GF-D8 (cell line): ENCODE measurements around the gene SIM2.

Source experiments
- DNase-seq: peaks from one replicate; lab custom pipeline; 2025; lab: John Stamatoyannopoulos, UW

The SIM2 gene

GRCh38 chr21:36766511-36766910 is 67.6 kb downstream of the SIM2 start:
- no peak for DNase-seq

GRCh38 chr21:36767096-36767495 is 68.2 kb downstream of the SIM2 start:
- DNase-seq: no peak

DNA sequence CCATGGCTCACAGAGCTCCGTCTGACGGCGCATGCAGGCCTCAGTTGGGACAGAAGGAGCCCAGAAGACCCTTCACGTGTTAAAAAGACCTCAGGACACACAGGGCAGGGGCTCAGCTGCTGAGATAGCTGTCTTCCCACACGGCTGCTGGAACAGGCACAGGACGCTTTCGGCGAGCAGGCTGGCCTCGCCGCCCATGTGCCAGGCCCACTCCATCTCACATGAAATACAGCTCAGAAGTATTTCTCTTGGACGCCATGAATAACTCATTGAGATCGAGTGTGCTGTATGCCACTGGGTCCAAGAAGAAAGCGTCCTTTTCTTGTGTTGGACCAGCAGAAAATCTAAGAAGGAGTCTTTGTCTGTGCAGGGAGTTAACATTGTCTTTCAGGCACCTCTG is 69.6 kb downstream of the SIM2 start:
- no peak for DNase-seq

GRCh38 chr21:36769051-36769839 is 70.3 kb downstream of the SIM2 start:
- no peak for DNase-seq

DNA sequence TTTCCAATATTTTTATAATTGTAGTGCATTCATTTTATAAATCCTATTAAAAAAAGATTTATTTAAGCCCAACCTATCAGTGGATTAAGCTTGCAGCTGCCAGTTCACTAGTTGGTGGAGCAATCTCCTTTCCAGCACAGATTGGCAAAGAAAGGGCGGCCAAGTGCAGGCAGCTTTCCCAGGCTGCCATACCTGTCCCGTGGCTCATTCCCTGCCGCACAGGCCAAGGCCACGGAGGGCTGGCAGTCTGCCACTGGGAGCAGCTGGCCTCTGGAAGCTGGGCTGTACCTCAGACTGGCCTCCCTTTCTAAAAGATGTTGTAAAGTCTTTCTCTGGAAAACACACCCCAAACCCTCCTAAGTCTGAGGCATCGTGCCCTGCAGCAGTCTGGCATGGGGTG is 74.2 kb downstream of the SIM2 start:
- DNase-seq: no peak

- DNase-seq: no peak
Measured at GRCh38 chr21:36773995-36774394, 75.1 kb downstream of the SIM2 start.

- DNase-seq: no peak
Measured at GRCh38 chr21:36776981-36777617, 78.2 kb downstream of the SIM2 start.

GRCh38 chr21:36780861-36781260 is 81.9 kb downstream of the SIM2 start:
- no peak for DNase-seq

GRCh38 chr21:36783612-36784374 is 84.9 kb downstream of the SIM2 start:
- DNase-seq: no peak

DNA sequence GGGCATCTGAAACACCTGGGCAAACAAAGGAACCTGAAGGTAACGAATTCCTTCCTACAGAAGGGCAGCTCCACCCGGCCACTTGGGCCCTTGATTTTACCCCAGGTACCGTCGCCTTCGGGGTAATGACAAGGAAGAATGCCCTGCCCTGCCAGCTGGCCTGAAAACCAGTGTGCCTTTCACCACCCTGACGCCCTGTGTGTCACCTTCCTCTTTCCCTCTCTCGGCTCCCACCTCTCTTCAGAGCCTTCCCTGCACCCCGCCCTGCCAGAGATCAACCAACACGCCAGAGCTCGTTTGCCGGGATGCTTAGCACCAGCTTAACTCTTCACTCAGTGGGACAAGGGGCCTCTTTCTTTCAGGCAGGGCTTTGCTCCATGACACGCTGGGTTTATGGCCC is 86.0 kb downstream of the SIM2 start:
- DNase-seq: no peak

DNA sequence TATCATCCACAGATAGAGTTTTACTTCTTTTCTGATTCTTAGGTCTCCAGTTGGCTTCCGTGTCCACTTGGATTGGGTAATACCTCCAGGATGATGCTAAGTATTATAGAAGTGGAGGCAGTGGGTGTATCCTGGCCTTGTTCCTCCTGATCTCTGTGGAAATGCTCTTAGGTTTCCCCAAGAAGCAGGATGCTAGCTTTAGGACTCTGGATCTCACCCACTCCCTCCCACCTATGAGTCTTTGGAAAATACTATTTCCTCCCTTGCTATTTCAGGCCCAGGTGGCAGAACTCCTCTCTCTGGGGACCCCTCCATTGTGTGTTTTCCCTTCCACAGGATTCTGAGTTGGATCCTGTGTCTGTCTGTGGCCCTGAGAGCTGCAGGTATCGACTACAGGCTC is 86.7 kb downstream of the SIM2 start:
- DNase-seq: no peak

GRCh38 chr21:36786186-36786585 is 87.3 kb downstream of the SIM2 start:
- DNase-seq: no peak

GRCh38 chr21:36788120-36788638 is 89.3 kb downstream of the SIM2 start:
- no peak for DNase-seq

- no peak for DNase-seq
Measured at GRCh38 chr21:36790616-36791015, 91.7 kb downstream of the SIM2 start.

DNA sequence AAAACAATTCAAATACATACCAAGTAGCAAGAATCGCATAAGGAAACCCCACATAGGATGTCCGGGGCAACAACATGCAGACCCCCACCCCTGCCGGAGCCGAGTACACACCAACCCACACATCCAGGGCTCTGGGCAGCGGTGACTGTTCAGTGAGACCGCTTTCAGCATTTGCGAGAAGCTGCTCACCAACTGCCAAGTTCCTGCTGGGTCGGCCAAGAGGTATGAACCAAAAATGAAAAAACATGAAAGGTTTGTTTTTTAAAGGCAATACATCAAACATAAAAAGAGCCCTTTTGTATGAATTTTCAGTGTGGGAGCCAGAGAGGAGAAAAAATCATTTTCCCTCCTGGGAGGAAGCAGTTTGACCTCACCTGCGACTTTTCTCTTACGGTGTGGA is 92.3 kb downstream of the SIM2 start:
- DNase-seq: no peak

DNA sequence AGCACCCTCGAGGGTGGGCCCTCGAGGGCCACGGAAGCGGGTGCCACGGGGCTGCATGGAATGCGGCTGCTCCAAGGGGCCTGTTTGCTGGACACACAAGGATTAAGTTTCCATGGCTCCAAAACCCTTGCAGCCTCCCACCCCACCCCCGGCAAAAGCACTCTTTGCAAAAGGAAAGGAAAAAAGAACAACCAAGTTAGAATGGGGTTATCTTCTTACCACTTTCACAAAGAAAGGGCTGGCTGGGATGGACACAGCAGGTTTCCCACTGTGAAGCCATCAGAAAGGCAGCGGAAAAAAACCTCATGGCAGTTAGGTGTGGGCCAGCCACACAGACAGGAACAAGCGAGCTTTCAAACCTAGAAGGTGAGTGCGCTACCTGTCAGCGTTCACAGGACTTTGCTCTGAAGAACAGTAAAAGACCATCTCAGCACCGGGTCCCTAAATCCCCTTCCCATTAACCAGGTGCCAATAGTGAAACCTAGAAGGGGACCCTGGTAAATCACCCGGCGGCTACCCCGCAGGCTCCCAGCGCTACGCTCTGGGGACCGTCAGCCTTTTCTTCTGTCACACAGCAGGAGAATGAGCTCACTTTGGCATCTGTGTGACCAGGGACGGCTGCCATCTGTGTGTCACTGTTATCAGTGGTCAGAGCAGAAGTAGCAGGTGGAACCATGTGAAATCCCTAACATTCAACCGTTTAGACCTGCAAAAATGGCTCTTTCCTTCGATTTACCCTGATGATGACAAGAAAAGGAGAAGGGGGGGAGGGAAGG is 93.0 kb downstream of the SIM2 start:
- DNase-seq: no peak

GRCh38 chr21:36792505-36792967 is 93.6 kb downstream of the SIM2 start:
- no peak for DNase-seq

DNA sequence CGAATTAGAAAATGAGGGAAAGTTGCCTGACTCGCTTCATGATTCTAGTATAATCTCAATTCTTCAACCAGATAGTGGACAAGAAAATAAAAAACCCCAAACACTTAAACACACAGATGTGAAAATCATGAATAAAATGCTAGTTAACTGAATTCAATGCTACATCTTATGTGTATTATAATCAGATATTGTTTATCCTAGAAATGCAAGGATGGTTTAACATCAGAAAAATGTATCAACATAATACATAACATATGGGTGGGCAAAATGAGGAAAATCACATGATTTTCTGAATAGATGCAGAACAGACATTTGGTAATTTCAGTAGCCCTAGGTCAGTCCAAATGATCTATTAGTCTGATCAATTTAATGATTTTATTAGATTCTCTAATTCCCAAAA is 97.2 kb downstream of the SIM2 start:
- DNase-seq: no peak

GRCh38 chr21:36798491-36798890 is 99.6 kb downstream of the SIM2 start:
- DNase-seq: no peak
